ENCODE data around the gene FUBP3.

The FUBP3 gene, protein sequence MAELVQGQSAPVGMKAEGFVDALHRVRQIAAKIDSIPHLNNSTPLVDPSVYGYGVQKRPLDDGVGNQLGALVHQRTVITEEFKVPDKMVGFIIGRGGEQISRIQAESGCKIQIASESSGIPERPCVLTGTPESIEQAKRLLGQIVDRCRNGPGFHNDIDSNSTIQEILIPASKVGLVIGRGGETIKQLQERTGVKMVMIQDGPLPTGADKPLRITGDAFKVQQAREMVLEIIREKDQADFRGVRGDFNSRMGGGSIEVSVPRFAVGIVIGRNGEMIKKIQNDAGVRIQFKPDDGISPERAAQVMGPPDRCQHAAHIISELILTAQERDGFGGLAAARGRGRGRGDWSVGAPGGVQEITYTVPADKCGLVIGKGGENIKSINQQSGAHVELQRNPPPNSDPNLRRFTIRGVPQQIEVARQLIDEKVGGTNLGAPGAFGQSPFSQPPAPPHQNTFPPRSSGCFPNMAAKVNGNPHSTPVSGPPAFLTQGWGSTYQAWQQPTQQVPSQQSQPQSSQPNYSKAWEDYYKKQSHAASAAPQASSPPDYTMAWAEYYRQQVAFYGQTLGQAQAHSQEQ

GRCh38 chr9:130578865-130579737 lies at the start of gene FUBP3:
Gene FUBP3, plus strand, starts transcription at chr9:130579577. Its CDS starts 104 bp downstream, at chr9:130579681.
- DNase-seq (ENCODE audit: low read depth) = peak; percentile 63

- peak; percentile 36 for DNase-seq (ENCODE audit: low read depth)
These were observed 48.4 kb upstream of the FUBP3 start for GRCh38 chr9:130530938-130531337.

DNA sequence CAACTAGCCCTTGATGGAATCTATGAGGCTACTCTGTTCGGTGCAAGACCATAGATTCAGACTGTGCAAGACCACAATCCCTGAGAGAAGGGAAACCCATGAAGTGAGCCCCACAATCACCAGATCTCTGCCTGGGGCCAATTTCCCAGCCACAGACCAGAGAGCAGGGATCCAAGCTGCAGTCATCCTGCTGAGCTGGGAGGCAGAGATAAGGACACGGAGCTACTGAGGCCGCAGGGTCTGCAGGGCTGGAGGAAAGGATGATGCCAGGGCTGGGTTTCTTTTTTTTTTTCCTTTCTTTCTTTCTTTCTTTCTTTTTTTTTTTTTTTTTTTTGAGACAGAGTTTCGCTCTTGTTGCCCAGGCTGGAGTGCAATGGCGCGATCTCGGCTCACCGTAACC lies 47.7 kb upstream of the FUBP3 start:
- no peak for DNase-seq (ENCODE audit: low read depth)

- DNase-seq (ENCODE audit: low read depth) = no peak
These were observed 46.8 kb upstream of the FUBP3 start for GRCh38 chr9:130532426-130533080.

GRCh38 chr9:130535818-130536521 lies 43.4 kb upstream of the FUBP3 start:
- DNase-seq (ENCODE audit: low read depth) = no peak

DNA sequence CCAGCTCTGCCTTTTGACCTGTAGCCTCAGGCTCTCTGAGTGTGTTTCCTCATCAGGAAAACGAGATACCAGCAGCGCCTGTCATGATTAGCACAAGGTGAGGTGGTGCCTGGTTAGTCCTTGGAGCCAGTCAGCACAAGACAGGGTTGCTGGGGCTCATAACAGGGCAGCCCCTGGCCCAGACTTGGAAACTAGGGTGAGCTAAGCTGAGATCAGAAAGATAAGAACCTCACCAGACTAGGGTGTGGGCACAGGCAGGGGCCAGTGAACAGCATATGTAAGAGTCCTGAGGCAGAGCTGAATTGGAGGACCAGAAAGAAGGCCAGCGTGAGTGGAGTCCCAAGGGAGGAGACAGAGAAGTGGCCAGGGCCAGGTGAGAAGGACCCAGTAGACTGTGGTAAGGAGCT lies 42.7 kb upstream of the FUBP3 start:
- DNase-seq (ENCODE audit: low read depth) = no peak

- no peak for DNase-seq (ENCODE audit: low read depth)
These were observed 41.9 kb upstream of the FUBP3 start for GRCh38 chr9:130537346-130538050.

DNA sequence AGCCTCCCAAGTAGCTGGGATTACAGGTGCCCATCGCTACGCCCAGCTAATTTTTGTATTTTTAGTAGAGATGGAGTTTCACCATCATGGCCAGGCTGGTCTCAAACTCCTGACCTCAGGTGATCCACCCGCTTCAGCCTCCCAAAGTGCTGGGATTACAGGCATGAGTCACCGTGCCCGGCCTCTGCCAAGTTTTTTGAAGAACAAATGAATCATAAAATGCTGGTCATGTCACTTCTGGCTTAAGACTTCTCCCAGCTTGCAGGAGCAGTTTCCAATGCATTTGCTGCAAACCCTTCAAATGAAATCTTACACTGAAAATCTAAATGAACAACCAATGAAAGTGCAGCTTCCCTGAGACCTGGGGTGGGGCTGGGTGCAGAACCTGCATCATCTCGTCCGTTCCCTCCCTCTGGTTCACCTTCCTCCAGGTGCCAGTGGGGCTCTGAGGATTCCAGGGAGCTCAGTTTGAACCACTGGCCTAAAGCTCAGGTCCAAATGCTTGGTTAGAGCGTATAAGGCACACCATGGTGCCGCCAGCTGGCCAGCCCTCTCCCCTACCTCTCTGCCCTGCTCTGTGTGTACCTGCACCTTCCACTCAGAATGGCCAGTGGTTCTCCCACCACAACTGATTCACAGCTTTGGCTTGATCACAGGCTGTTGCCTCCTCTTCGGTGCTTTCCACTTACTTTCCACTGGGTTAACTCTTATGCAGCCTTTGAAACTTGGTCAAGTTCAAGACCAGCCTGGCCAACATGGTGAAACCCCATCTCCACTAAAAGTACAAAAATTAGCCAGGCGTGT lies 39.8 kb upstream of the FUBP3 start:
- DNase-seq (ENCODE audit: low read depth) = peak; percentile 83

DNA sequence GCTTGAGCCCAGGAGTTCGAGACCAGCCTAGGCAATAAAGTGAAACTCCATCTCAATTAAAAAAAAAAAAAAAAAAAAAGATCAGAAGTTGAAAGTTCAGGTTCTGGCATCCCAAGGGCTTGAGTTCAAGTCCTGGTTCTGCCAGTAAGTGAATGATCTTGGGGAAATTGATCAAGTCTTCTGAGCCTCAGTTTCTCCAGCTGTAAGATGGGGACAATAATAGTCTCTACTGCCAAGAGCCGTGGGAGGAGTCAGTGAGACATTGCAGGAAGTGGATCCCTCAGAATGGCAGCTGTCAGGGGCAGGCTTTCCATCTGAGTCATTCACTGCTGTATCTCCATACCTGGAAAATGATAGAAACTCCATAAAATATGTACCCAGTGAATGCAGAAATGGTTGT lies 37.8 kb upstream of the FUBP3 start:
- DNase-seq (ENCODE audit: low read depth) = no peak

DNA sequence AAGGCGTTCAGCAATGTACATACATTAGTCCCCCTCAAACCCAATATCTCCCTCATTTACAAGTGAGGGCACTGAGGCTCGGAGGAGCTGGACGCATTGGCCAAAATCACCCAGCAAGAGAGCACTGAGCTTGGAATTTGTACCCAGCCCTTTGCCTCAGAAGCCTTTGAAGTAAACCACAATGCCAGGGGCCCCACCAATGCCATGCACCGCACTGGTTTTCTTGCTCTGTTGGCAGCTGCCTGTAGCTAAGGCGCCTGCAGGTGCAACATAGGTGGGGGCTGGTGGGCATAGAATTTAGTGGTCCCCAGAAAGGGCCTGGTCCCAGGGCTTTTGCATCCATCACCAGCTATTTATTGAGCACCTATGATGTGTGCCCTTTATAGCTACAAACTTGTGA lies 37.3 kb upstream of the FUBP3 start:
- DNase-seq (ENCODE audit: low read depth) = no peak

GRCh38 chr9:130542457-130543228 lies 36.7 kb upstream of the FUBP3 start:
- DNase-seq (ENCODE audit: low read depth) = peak; percentile 50

- DNase-seq (ENCODE audit: low read depth) = no peak
These were observed 36.0 kb upstream of the FUBP3 start for GRCh38 chr9:130543368-130543767.

DNA sequence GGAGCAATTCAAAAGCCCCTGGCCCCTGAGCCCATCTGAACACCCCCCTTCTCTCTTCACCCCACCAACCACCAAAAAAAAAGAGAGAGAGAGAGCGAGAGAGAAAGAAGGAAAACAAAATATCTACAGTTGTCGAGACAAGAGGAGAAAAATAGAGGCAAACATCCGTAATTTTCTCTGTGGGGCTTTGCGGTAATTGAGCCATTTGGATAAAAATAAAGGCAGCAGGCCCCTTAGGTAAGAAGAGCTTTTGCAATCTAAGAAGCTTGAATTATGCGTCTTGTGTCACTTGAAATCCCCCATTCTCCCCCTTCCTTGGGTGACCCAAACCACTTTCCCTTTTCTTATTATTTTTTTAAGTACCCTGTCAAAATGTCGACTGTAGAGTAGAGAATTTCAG lies 35.5 kb upstream of the FUBP3 start:
- DNase-seq (ENCODE audit: low read depth) = no peak

DNA sequence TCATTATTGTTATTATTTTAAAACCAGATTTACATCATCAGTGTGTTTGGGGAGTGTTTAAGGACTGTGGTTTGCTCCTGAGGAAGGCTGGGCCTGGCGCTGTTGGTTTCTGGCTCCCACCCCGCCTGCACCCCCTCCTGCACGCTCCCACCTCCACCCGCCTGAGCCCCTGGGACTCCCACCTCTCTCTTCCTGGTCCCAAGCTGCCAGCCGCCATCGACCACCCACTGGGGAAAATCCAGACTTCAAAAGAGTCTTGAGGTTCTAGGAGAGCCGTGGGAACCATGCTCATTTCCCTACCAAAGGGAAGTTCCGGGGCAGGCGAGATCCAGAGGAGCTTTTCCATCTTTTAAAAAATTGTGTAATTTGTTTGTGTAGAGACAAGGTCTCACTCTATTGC lies 35.0 kb upstream of the FUBP3 start:
- DNase-seq (ENCODE audit: low read depth) = no peak

GRCh38 chr9:130548103-130548502 lies 31.3 kb upstream of the FUBP3 start:
- no peak for DNase-seq (ENCODE audit: low read depth)

GRCh38 chr9:130549093-130549735 lies 30.2 kb upstream of the FUBP3 start:
- DNase-seq (ENCODE audit: low read depth) = no peak

DNA sequence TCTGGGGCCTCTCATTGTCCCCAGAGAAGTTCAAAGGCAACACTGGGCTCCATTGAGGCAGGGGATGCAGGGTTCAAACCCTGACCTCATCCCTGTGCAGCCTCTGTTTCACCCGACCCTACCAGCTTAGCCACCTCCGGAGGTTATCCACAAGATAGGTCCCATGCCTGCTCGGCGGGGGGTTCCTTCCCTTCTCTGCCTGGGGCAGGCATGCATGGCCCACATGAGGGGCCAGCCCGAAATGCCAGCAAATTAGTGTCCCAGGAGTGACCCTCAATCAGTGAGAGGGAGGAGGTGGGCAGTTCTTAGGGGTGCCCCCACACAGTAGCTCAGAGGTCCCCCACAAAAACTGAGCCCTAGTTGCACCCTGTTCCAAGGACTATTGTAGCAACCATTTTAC lies 24.8 kb upstream of the FUBP3 start:
- DNase-seq (ENCODE audit: low read depth) = no peak

- no peak for DNase-seq (ENCODE audit: low read depth)
These were observed 24.3 kb upstream of the FUBP3 start for GRCh38 chr9:130555061-130555460.

GRCh38 chr9:130555968-130556367 lies 23.4 kb upstream of the FUBP3 start:
- DNase-seq (ENCODE audit: low read depth) = no peak

Measured in fibroblast of the conjunctiva (primary cell).